ENCODE measurements around the gene NRROS.
"Not testable (repeated sequence)": the region's sequence is repeated elsewhere in the genome, so short reads cannot be mapped to it uniquely, and the experiment has no call there.

Gene NRROS

GRCh38 chr3:196625331-196625730 lies 14.2 kb upstream of the NRROS start:
- no peak for DNase-seq

- DNase-seq = no peak
Observed at GRCh38 chr3:196627918-196628231, 11.6 kb upstream of the NRROS start.

DNA sequence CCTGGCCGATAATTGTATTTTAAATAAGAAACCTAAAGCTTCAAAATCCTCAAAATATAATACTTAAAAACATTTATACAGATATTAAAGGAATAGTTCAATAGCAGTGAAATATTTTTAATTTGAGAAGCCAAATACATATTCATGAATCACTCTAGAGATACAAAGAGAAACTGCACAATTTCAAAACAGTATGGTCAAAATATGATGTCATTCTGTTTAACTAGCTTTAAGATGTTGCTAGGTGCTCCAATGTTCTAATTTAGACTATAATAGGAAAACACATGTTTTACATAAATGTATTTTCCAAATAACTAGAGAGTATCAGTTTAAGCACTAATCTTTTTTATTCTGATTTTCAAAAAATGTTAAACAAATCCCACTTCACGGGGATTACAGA lies 10.3 kb upstream of the NRROS start:
- DNase-seq = no peak

DNA sequence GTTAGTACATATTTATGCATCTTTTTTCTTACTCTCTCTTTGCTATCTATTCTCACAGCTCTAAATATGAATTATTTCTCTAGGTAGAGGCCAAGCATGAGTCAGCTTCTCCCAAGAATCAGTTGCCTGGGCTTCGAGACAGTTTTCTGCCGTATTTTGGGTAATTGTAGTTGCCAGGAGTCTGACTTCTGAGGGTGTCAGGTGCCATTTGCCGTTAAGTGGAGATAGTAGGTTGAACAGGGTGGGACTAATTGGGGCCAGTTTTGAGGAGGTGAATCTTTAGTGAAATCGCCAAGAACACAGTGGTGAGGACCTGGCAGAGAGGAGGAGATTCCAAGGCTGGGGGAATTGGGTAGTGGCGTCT lies 7.8 kb upstream of the NRROS start:
- no peak for DNase-seq

- DNase-seq = peak; percentile 90
Observed at GRCh38 chr3:196632046-196632751, 7.3 kb upstream of the NRROS start.

DNA sequence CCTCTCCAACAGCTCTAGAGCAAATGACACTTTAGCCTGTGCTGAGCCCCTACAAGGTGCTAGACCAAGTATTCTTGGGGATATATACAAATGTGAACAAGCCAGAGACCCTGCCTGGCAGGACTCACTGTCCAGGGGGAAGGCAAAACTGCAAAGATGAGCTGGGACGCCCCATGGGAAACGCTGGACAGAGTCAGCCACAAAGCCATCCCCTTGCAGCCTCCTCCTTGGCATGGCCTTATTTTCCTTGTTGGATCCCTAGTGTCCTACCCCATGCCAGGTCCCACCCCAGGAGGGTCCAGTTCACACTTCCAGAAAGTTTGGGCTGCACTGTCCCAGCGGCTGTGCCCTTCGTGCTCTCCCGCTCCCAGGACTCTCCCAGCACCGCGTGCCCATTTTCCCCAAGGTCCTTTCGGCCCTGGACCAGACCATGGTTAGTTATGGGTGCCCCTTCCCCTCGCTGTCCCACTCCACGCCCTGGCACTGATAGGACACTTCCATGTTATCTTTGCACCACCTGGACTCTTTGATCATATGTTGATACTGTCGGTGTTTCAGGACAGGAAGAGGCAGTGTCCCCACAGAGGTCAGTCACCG lies 5.8 kb upstream of the NRROS start:
- no peak for DNase-seq

DNA sequence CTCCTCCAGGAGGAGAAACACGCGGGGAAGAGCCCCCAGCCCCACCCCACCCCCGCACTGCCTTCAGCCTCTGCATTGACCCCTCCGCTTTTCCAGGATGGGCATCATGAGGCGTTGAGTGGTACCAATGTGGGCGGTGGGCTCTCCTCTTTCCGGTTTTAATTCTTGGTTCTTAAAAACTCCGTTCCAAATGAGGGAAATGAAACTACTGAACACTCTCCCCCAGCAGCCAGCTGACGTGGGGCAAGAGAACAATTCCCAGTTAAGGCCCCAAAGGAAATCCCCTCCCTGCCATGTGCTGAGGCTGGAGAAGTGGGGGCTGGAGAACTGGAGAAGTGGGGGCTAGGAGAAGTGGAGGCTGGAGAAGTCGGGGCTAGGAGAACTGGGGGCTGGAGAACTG lies 5.3 kb upstream of the NRROS start:
- DNase-seq = no peak

DNA sequence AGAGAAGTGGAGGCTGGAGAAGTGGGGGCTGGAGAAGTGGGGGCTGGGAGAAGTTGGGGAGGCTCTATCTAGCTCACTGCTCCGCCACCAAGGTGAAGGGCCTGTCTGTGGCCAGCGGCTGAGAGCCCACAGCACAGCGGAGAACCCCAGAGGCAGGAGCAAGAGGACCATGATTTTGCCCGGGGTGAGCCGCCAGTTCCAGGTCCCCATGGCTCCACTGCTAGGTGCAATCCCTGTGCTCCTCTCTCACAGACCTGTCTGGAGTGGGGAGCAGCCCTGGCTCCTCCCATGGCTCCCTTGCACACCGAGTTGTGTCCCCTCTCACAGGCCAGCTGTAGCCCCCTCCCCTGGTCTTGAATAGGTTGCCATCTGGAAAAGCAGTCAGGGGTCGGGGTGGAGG lies 4.7 kb upstream of the NRROS start:
- DNase-seq = no peak

DNA sequence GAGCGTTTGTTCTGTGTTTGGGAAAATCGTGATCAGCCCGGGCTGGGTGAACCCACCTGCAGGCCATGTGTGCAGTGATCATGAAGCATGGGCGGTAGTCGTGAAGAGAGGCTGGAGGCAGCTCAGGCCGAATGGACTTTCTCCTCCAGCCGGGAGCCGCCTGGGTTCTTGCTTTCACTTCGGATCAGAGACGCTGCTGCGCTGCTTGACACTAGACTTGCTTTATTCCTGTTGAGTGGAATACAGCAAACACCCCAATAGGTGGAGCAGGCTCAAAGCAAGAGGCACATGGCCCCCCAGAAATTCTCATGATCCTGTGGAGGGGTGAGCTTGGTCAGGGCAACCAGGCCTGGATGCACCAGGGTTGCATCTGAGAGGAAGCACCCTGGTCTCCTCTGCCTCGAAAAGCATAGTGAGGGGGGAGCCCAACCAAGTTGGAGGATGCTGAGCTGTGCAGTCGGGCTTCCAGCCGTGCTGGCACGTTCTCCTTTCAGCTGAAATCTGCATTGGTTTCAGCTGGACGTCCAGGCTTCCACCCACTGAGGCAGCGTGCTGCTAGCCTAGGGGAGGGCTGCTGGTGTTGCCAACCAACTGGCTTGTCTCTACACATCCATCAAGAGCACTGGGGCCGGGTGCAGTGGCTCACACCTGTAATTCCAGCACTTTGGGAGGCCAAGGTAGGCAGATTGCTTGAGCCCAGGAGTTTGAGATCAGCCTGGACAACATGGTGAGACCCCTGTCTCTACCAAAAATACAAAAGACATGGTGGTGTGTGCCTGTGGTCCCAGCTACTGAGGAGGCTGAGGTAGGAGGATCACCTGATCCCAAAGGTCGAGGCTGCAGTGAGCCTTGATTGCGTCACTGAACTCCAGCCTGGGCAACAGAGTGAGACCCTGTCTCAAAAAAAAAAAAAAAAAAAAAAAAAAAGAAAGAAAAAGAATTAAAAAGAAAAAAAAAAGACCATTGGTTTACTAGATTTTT lies 2.8 kb upstream of the NRROS start:
- no peak for DNase-seq

DNA sequence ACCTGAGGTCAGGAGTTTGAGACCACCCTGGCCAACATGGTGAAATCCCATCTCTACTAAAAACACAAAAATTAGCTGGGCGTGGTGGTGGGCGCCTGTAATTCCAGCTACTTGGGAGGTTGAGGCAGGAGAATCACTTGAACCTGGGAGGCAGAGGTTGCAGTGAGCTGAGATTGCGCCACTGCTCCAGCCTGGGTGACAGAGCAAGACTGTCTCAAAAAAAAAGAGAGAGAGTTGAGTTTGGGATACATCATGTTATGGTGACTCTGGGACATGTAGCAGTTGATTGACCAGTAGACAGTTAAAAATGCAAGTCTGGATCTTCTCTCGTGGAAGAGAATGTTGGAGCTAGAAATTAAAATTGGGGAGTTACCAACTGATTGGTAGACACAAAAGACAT lies 1.6 kb upstream of the NRROS start:
- DNase-seq = not testable (repeated sequence)

DNA sequence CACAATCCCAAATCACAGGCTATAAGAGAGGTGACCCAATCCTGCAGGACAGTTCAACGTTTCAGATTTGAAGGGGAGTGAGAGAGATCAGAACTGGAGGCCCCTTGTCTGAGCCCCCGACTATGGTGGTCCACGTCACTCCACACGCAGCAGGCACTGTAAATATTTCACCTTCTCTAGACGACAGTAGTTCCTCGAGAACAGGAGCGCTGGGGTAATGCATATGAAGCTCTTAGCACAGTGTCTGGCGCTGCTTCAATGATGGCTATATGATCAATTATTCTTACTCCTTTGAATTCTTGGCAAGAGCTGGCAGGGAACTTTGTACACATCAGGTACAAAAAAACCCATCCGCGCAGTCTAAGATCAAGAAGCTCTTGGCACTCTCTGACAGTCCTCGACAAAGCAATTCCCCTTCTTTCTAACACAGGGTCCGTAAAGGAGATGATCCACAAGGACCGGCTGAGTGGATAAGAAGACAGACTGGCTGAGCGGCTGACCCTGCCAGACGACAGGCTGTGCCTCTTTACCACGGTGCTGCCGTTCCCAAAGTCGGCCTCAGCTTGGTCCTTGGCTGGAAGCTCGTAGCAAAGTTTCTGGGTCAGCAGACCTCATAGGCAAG lies 522 bp upstream of the NRROS start:
- no peak for DNase-seq

- DNase-seq = no peak
Observed at GRCh38 chr3:196640297-196641018, 964 bp downstream of the NRROS start.

GRCh38 chr3:196641333-196642054 lies 2.0 kb downstream of the NRROS start:
- DNase-seq = no peak

DNA sequence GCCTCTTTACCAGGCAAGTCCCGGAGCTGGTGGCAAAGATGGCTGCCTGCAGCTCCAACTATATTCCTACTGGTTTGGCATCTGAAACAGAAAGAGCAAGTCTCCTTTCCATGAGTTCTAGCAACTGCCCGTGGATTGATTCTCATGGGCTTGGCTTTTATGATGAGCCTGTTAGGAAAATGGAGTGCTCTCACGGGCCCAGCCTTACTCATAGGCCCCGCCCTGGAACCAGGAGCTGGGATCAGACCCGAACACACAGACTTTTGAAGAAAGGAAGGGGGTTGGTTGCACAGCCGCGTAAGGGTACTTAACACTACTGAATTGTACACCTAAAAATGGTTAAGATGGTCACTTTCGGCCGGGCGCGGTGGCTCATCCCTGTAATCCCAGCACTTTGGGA lies 2.9 kb downstream of the NRROS start:
- DNase-seq = no peak

DNA sequence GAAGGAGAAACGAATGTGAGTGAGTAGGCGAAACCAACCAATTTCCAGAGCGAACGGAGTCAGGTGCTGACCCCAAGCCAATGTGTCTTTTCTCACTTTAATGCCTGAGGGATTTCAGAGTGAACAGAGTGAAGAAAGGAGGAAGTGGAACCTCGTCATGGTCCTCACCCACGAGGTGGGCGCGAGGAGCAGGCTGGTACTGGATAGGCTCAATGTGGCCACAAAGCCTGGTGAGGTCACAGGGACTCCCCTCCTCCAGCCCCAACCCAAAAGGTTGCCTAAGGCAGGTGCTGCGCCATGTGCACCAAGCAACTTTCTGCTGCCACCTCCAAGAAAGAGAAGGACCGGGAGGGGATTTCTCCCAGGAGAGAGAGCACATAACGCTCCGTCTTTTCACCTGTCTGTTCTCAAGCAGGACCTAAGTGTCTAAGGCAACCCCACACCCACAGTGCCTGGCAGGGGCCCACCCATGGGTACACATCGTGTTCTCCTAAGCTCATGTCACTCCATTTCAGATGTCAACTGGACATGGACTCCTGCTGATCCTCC lies 3.8 kb downstream of the NRROS start:
- DNase-seq = peak; percentile 63

- DNase-seq = no peak
Observed at GRCh38 chr3:196643761-196644160, 4.3 kb downstream of the NRROS start.

- no peak for DNase-seq
Observed at GRCh38 chr3:196645096-196645495, 5.6 kb downstream of the NRROS start.

GRCh38 chr3:196645897-196646665 lies 6.6 kb downstream of the NRROS start:
- no peak for DNase-seq

DNA sequence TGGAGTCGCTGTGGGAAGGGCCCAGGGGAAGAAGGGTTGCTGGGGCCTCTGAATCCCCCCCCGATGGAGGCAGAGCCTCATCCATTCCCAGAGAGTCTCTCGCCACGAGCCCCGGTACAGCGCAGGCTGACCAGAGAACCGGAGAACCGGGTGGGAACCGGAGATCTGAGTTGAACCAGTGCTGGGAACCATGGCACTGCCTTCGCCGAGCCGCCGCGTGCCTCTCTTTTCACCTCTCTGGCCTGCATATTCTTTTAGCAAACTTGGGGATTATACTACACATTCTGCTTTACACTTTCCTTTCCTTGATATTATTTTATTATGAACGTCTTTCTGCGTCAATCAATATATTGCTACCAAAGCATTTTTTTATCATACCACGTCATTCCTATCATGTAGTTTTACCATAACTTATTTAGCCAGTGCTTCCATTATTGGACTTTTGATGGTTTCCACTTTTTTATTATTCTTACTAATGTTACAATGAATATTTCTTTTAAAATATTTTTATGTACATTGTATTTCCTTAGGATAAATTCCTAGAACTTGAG lies 7.2 kb downstream of the NRROS start:
- DNase-seq = no peak

DNA sequence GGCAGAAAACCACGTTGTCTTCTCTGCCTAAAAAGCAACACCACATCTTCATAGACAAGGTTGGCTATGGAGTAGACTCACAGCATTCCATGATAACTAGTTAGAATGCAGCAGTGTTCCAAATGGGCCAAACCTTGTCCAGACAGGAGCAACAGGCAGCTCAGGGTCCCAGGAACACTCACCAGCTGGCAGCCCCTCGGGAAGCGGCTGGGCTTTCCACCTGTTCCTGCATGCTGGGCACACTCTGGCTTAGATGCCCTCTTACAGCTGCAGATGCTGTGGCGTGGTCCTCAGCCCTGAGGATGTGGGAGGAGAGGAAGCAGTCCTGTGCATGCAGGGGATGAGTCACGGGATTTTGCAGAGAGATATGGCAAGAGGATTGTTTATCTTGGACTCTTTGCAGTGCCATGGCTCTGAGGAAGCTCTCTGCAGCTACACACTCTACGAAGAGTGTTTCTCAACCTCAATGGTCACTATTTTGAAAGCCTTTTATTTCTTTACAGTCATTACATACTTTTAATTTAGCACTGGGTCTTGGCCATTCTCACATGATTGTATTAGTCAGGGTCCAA lies 11.3 kb downstream of the NRROS start:
- peak; percentile 40 for DNase-seq

All from femur (tissue), 1 donor.